WTC11 (cell line): Measurements from ENCODE around the gene CSNK2A2. TPM values are rescaled to one million over a fixed set of nuclear protein-coding genes. Genes with fewer than 3 reads are reported as not detected.

Experiments
- ATAC-seq: fragments of 200-7000 bp; cut with Tn5 transposase; 2 replicates; pipeline ENCODE4 v1.10.0; 2021; ENCODE audit warnings: mild to moderate bottlenecking, moderate library complexity
- CTCF ChIA-PET: fragments of 300-600 bp; sonication (Branson Sonifier 250); formaldehyde crosslinking; loops from one replicate; lab custom pipeline; 2021; ENCODE audit warnings: antibody characterized with exemption; lab: Charles Lee
- POLR2A ChIA-PET: fragments of 350-600 bp; sonication (Branson Sonifier 250); formaldehyde crosslinking; loops from one replicate; lab custom pipeline; 2021; ENCODE audit warnings: antibody characterized with exemption; lab: Charles Lee
- DNase-seq: peaks from one replicate; pipeline ENCODE4 v3.0.0; 2021; ENCODE audit warnings: low spot score
- H3K27ac Mint-ChIP-seq: 2 replicates; pipeline ENCODE4 v1.8.0; 2021; ENCODE audit warnings: mixed read lengths
- H3K27me3 Mint-ChIP-seq: 2 replicates; pipeline ENCODE4 v1.8.0; 2021; ENCODE audit warnings: low read depth, mild to moderate bottlenecking, moderate library complexity, mixed read lengths
- H3K36me3 Mint-ChIP-seq: 2 replicates; pipeline ENCODE4 v1.8.0; 2021; ENCODE audit warnings: mixed read lengths
- H3K4me1 Mint-ChIP-seq: 2 replicates; pipeline ENCODE4 v1.8.0; 2022; ENCODE audit warnings: mixed read lengths
- H3K4me3 Mint-ChIP-seq: 2 replicates; pipeline ENCODE4 v1.8.0; 2021; ENCODE audit warnings: mild to moderate bottlenecking, moderate library complexity, mixed read lengths
- H3K9me3 Mint-ChIP-seq: 2 replicates; pipeline ENCODE4 v1.8.0; 2021; ENCODE audit warnings: mixed read lengths
- CREM ChIP-seq: sonication (generic); formaldehyde crosslinking; IDR thresholded peaks from 2 replicates; pipeline ENCODE4 v1.8.1; 2022; ENCODE audit warnings: mild to moderate bottlenecking, missing genetic modification reagents, moderate library complexity
- EMX1 ChIP-seq: fragments of 250-450 bp; sonication (Bioruptor Pico); IDR thresholded peaks from 2 replicates; pipeline ENCODE4 v1.8.0; 2021; ENCODE audit warnings: mild to moderate bottlenecking
- ETV6 ChIP-seq: sonication (generic); formaldehyde crosslinking; IDR thresholded peaks from 2 replicates; pipeline ENCODE4 v1.8.1; 2022; ENCODE audit warnings: mild to moderate bottlenecking, missing genetic modification reagents
- FOXK1 ChIP-seq: sonication (generic); formaldehyde crosslinking; IDR thresholded peaks from 2 replicates; pipeline ENCODE4 v1.8.0; 2022; ENCODE audit warnings: mild to moderate bottlenecking, moderate library complexity, missing genetic modification reagents
- KAT7 ChIP-seq: sonication (generic); formaldehyde crosslinking; IDR thresholded peaks from 2 replicates; pipeline ENCODE4 v1.8.1; 2023; ENCODE audit warnings: missing genetic modification reagents, mild to moderate bottlenecking, borderline replicate concordance
- MYBL2 ChIP-seq: sonication (generic); formaldehyde crosslinking; IDR thresholded peaks from 2 replicates; pipeline ENCODE4 v1.8.1; 2023; ENCODE audit warnings: mild to moderate bottlenecking, moderate library complexity, missing genetic modification reagents
- NFYB ChIP-seq: sonication (generic); formaldehyde crosslinking; conservative IDR thresholded peaks from 2 replicates; pipeline ENCODE4 v1.8.0; 2022; ENCODE audit warnings: low read depth, missing genetic modification reagents
- SMAD4 ChIP-seq: sonication (generic); formaldehyde crosslinking; IDR thresholded peaks from 2 replicates; pipeline ENCODE4 v1.8.0; 2022; ENCODE audit warnings: mild to moderate bottlenecking, missing genetic modification reagents
- TEAD1 ChIP-seq: sonication (generic); formaldehyde crosslinking; IDR thresholded peaks from 2 replicates; pipeline ENCODE4 v1.8.0; 2022; ENCODE audit warnings: mild to moderate bottlenecking, missing genetic modification reagents
- ZBTB21 ChIP-seq: sonication (generic); formaldehyde crosslinking; IDR thresholded peaks from 2 replicates; pipeline ENCODE4 v1.8.1; 2023; ENCODE audit warnings: mild to moderate bottlenecking, missing genetic modification reagents, borderline replicate concordance
- ZNF232 ChIP-seq: sonication (generic); formaldehyde crosslinking; IDR thresholded peaks from 2 replicates; pipeline ENCODE4 v1.8.0; 2022; ENCODE audit warnings: mild to moderate bottlenecking, missing genetic modification reagents
- total RNA-seq: library from RNA; stranded (reverse); gene quantifications from 3 replicates; pipeline ENCODE4 v1.2.3, GENCODE V29; 2021
- TF ChIP-seq, protein P1 (sequence below): sonication (generic); formaldehyde crosslinking; conservative IDR thresholded peaks from 2 replicates; pipeline ENCODE4 v1.8.1; 2022; ENCODE audit warnings: mild to moderate bottlenecking, missing genetic modification reagents
- TF ChIP-seq, protein P2 (sequence below): fragments of 250-450 bp; sonication (Bioruptor Pico); conservative IDR thresholded peaks from 2 replicates; pipeline ENCODE4 v1.9.0; 2021; ENCODE audit warnings: mild to moderate bottlenecking
- TF ChIP-seq, protein P3 (sequence below): sonication (generic); formaldehyde crosslinking; IDR thresholded peaks from 2 replicates; pipeline ENCODE4 v1.8.1; 2022; ENCODE audit warnings: mild to moderate bottlenecking, moderate library complexity, missing genetic modification reagents
- TF ChIP-seq, protein P4 (sequence below): sonication (generic); formaldehyde crosslinking; IDR thresholded peaks from 2 replicates; pipeline ENCODE4 v1.8.0; 2022; ENCODE audit warnings: missing genetic modification reagents
- TF ChIP-seq, protein P5 (sequence below): sonication (generic); formaldehyde crosslinking; IDR thresholded peaks from 2 replicates; pipeline ENCODE4 v1.8.0; 2022; ENCODE audit warnings: mild to moderate bottlenecking, missing genetic modification reagents
- TF ChIP-seq, protein P6 (sequence below): sonication (generic); formaldehyde crosslinking; IDR thresholded peaks from 2 replicates; pipeline ENCODE4 v1.8.1; 2022; ENCODE audit warnings: mild to moderate bottlenecking, missing genetic modification reagents, moderate library complexity, borderline replicate concordance

The CSNK2A2 gene
- total RNA-seq, 1 experiment from 2014 or later, result 114 TPM

DNA sequence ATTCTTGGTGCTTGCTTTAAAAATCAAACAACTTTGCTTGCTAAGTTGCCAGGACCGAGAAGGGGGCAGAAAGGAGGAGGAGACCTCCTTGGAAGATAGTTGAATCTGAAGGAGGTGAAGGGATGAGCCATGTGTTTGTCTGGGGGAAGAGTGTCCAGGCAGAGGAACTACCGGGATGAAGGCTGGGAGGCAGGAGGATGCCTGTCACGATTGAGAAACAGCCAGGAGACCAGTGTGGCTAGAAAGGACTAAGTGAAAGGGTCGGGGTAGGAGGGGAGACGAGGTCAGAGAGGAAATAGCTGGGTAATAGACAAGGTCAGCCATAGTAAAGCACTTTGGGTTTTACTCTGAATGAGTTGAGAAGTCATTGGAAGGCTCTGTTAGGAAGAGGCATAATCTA lies 38.9 kb upstream of the CSNK2A2 start (continued):
- TF ChIP-seq, protein P1, sequence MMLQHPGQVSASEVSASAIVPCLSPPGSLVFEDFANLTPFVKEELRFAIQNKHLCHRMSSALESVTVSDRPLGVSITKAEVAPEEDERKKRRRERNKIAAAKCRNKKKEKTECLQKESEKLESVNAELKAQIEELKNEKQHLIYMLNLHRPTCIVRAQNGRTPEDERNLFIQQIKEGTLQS (CRISPR knock-in tag), result no peak
- TF ChIP-seq, protein P2, sequence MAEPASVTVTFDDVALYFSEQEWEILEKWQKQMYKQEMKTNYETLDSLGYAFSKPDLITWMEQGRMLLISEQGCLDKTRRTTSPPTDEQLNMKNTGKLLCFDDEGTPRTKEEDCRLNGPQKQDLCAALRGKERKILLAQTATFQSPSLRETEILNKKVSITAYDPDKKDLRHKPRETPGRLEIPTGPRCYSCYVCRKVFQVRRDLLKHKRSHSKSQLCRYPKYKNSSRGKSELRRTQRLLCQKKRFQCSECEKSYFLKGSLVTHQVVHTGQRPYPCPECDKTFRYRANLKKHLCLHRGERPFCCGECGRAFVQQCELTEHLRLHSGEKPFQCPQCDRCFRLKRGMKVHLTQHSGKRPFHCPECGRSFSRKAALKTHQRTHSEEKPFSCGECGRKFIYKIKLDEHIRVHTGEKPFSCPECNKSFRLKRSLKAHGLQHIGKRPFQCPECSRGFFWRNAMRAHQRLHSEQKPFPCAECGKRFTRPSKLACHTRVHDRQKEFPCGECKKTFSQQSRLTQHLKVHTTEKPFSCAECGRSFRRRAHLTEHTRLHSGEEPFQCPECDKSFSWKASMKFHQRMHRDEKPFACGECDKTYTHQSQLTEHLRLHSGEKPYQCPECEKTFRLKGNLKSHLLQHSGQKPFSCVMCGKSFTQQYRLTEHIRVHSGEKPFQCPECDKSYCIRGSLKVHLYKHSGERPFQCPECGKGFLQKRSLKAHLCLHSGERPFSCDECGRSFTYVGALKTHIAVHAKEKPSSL (CRISPR knock-in tag), result no peak

DNA sequence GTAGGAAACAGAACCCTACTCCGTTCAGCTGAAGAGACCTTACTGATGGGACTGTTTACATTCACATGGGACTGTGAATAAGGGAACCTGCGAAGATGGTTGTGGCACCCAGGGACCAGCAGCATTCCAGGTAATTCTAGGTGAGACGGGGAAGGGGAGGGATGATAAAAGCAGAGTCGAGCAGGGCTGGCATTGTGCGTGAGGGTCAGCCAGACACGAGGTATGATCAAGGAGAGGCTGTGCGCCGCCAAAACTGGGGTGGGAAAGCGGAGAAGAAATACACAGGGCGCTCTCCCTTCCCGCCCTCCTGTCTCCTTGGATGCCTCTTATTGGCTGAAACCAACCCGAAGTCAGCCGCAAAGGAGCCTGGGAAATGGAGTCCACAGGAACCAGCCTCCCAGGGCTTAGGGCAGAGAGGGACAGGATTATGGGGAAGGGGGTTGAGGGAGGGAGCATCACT lies 38.4 kb upstream of the CSNK2A2 start:
- Mint-ChIP-seq H3K4me1 (peaks cover 15% of the 10 kb centered on the region), H3K9me3 (peaks cover 4% of the 10 kb centered on the region; the same call in 1 of the 2 replicates), H3K27me3 (peaks cover 26% of the 10 kb centered on the region), H3K27ac (no peak overlapping the region), H3K4me3 (peak overlapping the region; percentile 90), H3K36me3 (no peaks in the 10 kb centered on the region)
- peak; percentile 89 for DNase-seq
- ChIA-PET POLR2A (no interaction called here), CTCF (no interaction called here)
- TF ChIP-seq, protein P3, sequence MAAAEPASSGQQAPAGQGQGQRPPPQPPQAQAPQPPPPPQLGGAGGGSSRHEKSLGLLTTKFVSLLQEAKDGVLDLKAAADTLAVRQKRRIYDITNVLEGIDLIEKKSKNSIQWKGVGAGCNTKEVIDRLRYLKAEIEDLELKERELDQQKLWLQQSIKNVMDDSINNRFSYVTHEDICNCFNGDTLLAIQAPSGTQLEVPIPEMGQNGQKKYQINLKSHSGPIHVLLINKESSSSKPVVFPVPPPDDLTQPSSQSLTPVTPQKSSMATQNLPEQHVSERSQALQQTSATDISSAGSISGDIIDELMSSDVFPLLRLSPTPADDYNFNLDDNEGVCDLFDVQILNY (CRISPR knock-in tag), result peak; percentile 93
- TF ChIP-seq CREM (CRISPR knock-in tag) (0 out of 2 replicates have a peak, but pooled peaks have one; percentile 21), ETV6 (CRISPR knock-in tag) (peak; percentile 23; the same call in 1 of the 2 replicates), MYBL2 (no peak), TEAD1 (CRISPR knock-in tag) (0 out of 2 replicates have a peak, but pooled peaks have one; percentile 20), NFYB (CRISPR knock-in tag) (peak; percentile 38; the same call in 1 of the 2 replicates), SMAD4 (CRISPR knock-in tag) (no peak), ZBTB21 (no peak), KAT7 (CRISPR knock-in tag) (no peak), EMX1 (CRISPR knock-in tag) (no peak), FOXK1 (CRISPR knock-in tag) (peak; percentile 56; the same call in 1 of the 2 replicates), ZNF232 (CRISPR knock-in tag) (no peak)
- TF ChIP-seq, protein P4, sequence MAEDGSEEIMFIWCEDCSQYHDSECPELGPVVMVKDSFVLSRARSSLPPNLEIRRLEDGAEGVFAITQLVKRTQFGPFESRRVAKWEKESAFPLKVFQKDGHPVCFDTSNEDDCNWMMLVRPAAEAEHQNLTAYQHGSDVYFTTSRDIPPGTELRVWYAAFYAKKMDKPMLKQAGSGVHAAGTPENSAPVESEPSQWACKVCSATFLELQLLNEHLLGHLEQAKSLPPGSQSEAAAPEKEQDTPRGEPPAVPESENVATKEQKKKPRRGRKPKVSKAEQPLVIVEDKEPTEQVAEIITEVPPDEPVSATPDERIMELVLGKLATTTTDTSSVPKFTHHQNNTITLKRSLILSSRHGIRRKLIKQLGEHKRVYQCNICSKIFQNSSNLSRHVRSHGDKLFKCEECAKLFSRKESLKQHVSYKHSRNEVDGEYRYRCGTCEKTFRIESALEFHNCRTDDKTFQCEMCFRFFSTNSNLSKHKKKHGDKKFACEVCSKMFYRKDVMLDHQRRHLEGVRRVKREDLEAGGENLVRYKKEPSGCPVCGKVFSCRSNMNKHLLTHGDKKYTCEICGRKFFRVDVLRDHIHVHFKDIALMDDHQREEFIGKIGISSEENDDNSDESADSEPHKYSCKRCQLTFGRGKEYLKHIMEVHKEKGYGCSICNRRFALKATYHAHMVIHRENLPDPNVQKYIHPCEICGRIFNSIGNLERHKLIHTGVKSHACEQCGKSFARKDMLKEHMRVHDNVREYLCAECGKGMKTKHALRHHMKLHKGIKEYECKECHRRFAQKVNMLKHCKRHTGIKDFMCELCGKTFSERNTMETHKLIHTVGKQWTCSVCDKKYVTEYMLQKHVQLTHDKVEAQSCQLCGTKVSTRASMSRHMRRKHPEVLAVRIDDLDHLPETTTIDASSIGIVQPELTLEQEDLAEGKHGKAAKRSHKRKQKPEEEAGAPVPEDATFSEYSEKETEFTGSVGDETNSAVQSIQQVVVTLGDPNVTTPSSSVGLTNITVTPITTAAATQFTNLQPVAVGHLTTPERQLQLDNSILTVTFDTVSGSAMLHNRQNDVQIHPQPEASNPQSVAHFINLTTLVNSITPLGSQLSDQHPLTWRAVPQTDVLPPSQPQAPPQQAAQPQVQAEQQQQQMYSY (CRISPR knock-in tag), result no peak
- TF ChIP-seq, protein P5, sequence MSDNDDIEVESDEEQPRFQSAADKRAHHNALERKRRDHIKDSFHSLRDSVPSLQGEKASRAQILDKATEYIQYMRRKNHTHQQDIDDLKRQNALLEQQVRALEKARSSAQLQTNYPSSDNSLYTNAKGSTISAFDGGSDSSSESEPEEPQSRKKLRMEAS, result peak; percentile 63
- TF ChIP-seq, protein P6, sequence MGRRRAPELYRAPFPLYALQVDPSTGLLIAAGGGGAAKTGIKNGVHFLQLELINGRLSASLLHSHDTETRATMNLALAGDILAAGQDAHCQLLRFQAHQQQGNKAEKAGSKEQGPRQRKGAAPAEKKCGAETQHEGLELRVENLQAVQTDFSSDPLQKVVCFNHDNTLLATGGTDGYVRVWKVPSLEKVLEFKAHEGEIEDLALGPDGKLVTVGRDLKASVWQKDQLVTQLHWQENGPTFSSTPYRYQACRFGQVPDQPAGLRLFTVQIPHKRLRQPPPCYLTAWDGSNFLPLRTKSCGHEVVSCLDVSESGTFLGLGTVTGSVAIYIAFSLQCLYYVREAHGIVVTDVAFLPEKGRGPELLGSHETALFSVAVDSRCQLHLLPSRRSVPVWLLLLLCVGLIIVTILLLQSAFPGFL (CRISPR knock-in tag), result no peak
- ATAC-seq, result peak; percentile 98
